Activated CD4-positive, alpha-beta T cell treated with anti-CD3 and anti-CD28 coated beads, Interleukin-2, amount 50 U/mL, for 16 hours (primary cell): ENCODE measurements around the gene SPEG.

ENCODE experiments used
- DNase-seq: peaks from one replicate; pipeline ENCODE4 v3.0.0-alpha.2; 2020

The SPEG gene

DNA sequence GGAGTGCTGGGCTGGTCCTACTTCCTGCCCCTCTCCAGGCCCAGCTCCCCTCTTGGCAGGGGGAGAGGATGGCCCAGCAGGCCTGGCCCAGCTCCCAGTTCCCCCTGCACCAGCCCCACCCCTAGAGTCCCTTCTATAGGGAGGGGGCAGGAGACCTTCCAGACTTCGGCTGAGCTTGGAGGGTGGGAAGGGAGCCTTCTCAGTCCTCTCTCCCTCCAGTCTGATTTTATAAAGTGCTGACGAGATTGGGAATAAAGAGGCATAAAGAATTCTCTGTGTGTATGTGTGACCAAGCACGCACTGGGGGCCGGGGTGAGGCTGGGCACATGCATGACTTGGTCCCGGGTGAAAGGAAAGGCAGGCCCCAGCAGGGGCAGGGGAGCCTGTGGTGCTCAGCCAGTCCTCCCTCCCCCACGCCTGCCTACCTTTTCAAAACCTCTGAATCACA is 103.9 kb downstream of the SPEG start:
- DNase-seq = no peak

DNA sequence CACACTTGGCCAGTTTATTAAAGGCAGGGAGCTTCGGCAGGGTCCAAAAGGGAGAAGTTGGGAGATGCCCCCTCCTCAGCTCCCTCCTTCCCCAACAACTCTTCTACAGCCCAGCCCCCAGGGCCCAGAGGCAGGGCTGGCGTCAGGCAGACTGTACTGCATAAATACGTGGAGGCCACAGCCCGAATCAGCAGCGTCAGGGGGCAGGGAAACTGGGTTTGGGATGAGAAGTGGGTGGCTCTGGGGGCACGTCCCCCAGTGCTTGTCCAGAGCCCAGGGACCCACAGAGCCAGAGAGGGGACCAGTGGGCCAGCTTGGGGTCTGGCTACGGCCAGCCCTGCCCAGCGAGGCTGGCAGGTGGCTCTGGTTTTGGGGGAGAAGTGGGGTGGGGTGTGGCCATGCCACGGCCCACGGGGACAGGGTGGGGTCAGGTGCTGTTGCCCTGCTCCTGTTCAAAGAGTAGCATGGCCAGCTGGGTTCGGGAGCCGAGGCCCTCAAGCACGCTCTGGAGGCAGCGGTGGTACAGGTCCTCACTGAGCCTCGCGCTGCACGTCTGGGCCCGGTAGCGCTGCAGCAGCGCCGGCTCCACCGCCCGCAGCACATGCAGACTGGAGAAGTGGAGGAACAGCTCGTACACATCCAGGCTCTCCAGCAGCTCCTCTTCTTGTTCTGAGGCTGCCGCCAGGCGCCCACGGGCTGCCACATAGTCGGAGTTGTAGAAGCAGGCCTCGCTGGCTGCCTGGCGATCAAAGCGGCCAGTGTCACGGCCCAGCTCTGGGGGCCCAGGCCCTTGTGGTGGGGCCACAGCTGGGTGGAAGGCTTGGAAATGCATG is 104.5 kb downstream of the SPEG start:
- no peak for DNase-seq

DNA sequence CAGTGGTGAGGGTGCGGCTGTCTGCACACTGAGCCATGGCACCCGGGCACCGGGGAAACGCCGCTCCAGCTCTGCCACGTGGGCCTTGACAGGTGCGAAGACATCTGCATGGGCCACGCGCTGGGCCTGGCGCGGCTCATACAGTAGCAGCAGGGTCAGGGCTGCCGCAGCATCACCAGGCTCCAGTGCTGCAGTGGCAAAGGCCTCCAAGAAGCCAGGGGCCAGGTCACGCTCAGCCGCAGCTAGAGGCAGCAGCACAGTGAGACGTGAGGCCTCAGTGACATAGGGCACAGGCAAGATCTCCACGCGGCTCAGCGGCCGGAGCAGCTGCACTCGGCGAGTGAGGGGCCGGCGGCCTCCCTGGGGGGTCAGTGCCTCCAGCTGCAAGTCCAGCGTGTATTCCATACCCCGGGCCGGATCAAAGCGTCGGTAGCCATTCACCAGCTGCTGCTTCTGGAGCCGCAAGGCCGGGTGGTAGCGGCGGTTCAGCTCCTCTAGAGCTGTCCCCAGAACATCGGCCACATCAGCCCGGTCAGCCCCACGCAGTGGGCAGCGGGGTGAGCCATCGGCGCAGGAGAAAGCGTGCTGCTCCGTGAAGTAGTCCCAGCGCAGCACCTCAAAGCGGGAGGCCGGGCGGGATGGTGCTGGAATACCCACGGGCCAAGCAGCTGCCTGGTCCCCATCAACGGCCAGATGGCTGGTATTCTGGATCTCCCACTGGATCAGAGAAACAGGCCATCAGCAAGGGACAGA is 105.5 kb downstream of the SPEG start:
- DNase-seq = no peak

DNA sequence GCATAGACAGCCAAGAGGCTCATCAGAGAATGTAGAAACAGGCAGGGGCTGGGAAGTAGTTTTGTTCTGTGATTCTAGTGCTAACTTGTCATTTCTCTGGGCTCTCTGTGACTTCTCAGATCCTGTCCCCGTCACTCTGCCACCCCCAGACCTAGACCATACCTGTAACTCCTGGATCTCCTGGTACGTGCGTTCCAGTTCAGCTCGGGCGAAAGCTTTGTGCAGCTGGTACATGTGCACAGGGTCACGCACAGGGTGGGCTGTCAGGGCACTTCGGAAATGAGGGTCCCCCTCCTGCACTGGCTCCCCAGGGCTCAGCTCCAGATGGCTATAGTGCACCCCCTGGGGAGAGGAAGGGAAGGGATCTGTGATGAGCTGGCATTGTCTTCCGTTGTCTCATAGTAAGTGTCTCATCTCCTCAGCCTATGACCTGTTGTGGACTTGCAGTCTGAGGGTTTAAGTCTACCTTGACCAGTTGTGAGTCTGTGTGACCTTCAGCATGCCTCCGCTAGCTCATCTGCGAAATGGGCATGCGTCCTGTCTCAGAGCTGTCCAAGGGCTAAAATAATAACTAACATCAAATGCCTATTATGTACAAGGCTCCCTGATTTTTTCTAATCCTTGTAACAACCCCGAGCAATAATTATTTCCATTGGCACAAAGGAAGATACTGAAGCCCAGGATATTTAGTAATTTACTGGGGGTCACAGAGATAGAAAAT is 106.3 kb downstream of the SPEG start:
- no peak for DNase-seq

DNA sequence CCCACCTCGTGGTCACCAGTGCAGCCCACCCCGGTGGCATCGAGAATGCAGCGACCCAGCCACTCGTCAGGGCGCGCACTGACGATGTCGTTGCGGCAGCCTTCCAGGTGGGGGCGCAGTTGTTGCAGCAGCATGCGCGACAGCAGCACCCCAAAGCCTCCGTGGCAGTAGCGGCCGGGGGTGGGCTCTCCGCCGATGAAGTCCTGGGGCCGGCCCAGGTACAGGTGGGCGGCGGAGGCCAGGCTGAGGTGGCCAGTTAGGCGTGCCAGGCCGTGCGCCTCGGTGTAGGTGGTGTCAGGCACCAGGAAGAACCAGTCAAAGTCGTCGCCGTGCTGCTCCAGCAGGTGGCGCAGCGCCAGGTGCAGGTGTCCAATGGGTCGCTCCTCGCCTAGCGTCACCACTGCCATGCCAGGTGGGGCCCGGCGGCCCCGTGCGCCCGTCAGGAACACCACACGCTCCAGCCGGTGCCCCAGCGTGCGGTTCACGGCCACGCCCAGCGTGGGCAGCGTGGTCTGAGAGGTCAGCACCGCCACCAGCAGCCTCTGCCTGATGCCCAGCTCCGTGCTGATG is 107.1 kb downstream of the SPEG start:
- DNase-seq = peak; percentile 90

DNA sequence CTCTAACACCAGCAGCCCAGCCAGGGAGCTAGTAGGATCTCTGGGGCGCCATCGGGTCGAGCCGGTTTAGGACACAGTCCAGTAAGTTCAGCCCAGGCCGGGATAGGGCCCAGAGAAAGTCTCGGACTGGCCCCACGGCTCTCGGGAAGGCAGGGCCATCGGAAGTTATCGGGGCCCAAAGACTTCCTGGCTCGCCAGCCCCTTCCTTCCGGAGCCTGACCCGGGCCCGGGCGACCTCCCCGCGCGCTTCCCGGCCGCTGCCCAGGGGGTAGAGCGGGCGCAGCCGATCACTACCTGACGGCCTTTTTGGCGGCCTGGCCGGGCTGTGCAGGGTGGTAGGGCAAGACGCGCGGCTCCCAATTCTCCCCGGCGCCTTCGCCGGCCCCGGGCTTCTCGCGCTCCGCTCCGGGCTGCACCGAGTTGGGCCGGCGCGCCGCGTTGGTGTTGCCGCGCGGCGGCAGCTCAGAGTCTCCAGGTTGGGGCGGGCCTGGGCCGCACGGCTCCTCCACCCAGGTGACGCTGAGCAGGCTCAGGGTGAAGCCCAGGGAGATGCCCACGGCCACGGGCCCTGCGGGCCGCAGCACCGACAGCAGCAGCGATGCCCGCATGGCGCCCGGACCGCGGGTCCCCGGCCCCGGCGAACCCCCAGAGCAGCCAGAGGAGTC is 108.4 kb downstream of the SPEG start:
- DNase-seq = no peak

DNA sequence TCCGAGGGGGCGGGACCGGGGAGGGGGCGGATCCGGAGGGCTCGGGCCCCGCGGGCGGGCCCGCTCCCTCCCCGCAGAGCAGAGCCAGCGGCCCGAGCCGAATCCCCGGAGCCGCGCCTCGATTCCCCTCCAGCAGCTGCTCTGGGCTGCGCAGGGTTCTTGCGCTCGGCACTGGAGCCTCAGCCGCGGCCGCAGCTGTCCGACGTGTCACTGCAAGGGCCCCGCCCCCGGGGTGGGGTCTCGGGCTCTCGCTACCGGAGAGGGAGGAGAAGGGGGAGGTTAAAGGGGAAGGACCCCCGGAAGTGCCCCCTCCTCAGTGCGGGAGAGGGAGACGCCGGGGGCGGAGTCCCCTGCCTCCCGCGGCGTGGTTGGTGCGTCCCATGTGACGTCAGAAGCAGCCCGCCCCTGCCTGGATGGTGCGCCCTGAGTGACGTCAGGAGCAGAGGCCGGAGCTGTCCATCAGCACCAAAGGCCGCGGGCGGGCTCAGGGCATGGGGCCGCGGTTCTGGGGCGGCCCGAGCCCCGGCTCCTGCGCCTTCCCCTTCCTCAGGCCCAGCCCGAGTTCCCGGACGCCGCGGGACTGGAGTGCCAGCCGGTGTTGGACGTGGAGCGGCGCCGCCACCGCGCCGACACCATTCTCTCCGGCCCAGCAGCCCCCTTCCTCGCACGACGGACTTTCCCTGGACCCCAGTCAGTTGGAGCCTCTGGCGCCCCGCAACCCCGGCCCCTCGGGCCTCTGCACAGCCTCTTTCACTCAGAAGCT is 109.1 kb downstream of the SPEG start, which contains the start of the genes CHPF and TMEM198:
Gene CHPF (minus strand): TSS at position 214 of the 763 bp plus-strand sequence. CDS start 271 bp downstream, outside the sequence.
Gene TMEM198 (plus strand): TSS at position 433 of the 763 bp plus-strand sequence. CDS start 700 bp downstream, outside the sequence.
- peak; percentile 97 for DNase-seq

DNA sequence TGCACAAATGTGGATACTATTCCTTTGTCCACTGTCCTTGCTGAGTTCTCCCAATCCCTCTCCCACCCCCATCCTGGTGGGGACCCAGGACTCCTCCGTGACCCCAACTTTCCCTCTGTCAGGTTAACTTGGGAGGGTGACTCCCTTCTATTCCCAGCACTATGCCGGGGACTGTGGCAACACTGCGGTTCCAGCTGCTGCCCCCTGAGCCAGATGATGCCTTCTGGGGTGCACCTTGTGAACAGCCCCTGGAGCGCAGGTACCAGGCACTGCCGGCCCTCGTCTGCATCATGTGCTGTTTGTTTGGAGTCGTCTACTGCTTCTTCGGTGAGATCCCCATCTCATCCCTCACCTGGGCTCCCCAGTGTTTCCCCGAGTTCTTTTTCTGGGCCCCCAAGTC is 109.9 kb downstream of the SPEG start:
- DNase-seq = no peak

DNA sequence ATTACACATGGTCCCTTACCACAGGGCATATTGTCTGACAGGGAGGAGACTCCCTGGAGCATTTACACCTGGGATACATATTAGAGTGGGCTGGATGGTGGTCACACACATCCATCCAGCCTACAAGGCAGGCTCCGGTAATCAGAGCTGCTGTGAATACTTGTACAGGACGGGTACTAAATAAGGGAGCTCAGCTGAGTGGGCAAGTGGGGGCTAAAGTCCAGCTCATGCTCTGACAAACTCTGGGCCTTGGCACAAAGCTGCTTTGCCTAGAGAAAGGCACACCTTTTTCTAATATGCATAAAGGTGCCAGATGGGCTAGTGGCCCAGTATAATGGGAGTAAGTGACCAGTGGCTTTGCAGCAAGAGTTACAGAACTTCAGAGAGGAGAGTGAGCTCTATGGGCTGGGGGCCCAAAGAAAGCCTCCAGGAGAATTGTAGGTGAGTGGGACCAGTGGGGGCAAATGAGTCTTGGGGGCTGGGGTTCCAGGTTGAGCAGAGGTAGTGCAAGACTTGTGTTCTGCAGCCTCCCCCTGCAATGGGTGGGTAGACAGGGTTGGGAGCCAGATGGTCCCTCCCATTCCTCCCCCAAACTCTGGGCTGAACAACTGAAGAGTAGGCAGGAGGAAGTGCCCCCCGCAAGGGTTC is 110.8 kb downstream of the SPEG start:
- DNase-seq = no peak

DNA sequence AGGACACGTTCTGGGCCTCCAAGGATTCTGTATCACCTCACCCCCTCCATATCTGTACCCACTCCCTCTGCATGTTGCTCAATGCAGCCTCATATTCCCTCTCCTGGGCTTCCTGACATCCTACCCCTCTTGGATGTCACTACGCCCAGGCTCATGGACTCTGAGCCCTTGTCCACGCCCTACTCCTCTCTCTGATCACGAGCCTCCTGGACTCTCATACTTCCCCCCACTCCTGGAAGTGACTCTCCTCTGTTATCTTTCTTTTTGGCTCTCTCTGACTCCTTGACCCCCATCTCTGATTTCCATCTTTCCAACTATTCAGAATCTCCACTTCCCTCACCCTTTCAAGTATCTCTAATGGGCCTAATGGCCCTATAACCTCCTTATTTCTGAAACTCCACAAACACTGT is 111.3 kb downstream of the SPEG start:
- no peak for DNase-seq

DNA sequence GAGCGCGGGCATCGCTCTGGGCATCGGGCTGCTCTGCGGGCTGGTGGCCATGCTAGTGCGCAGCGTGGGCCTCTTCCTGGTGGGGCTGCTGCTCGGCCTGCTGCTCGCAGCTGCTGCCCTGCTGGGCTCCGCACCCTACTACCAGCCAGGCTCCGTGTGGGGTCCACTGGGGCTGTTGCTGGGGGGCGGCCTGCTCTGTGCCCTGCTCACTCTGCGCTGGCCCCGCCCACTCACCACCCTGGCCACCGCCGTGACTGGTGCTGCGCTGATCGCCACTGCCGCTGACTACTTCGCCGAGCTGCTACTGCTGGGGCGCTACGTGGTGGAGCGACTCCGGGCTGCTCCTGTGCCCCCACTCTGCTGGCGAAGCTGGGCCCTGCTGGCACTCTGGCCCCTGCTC is 113.0 kb downstream of the SPEG start:
- DNase-seq = no peak
